HEK293 (cell line): ENCODE data around the gene MME.
A peak's percentile ranks its signal among the peaks of the same experiment; 100 is the strongest.
"Not testable (repeated sequence)": the region's sequence is repeated elsewhere in the genome, so short reads cannot be mapped to it uniquely, and the experiment has no call there.

Source experiments
- CTCF ChIA-PET: fragments of 350-600 bp; formaldehyde crosslinking; extraction: SDS; loops from one replicate; lab custom pipeline; 2021; ENCODE audit warnings: antibody characterized with exemption; lab: Yijun Ruan, JAX
- POLR2A ChIA-PET: fragments of 300-600 bp; formaldehyde crosslinking; extraction: SDS; loops from one replicate; lab custom pipeline; 2020; ENCODE audit warnings: antibody characterized with exemption, inconsistent platforms; lab: Yijun Ruan, JAX
- H3K27ac ChIP-seq: fragments of 200-500 bp; sonication (Bioruptor generic); 2 replicates; pipeline ENCODE4 v1.5.1; 2014; ENCODE audit warnings: low read depth, low read length, control low read depth, inconsistent platforms; ENCODE audit errors: extremely low read depth
- H3K36me3 ChIP-seq, 2 experiments: fragments of 200-500 bp in 1 of 2; sonication (Bioruptor generic) in 1 of 2; 1 replicate in 1 of 2; 2 replicates in 1 of 2; pipeline ENCODE4 v1.5.1; 2014 to 2017; ENCODE audit warnings: inconsistent platforms in 2 of 2, low read length in 2 of 2; ENCODE audit not compliant: control insufficient read depth in 2 of 2, insufficient read depth in 1 of 2
- H3K4me1 ChIP-seq: fragments of 200-500 bp; sonication (Bioruptor generic); 2 replicates; pipeline ENCODE4 v1.5.1; 2014; ENCODE audit warnings: mild to moderate bottlenecking, low read length, inconsistent platforms; ENCODE audit not compliant: control insufficient read depth, insufficient read depth
- H3K4me3 ChIP-seq: 2 replicates; pipeline ENCODE4 v1.5.1; 2011; ENCODE audit warnings: low read depth, mild to moderate bottlenecking, control low read depth, low read length, moderate library complexity
- H3K9me3 ChIP-seq: fragments of 200-500 bp; sonication (Bioruptor generic); 2 replicates; pipeline ENCODE4 v1.5.1; 2014; ENCODE audit warnings: low read depth, low read length, inconsistent platforms; ENCODE audit not compliant: control insufficient read depth, insufficient read depth
- KLF10 ChIP-seq: fragments of 450-650 bp; IDR thresholded peaks from 2 replicates; pipeline ENCODE4 v1.5.1; 2018; ENCODE audit warnings: missing biosample characterization, mild to moderate bottlenecking, missing genetic modification characterization
- MZF1 ChIP-seq: fragments of 450-650 bp; formaldehyde crosslinking; IDR thresholded peaks from 2 replicates; pipeline ENCODE4 v1.5.1; 2017; ENCODE audit warnings: missing biosample characterization, missing genetic modification characterization, borderline replicate concordance
- ZBTB21 ChIP-seq: fragments of 450-650 bp; formaldehyde crosslinking; IDR thresholded peaks from 2 replicates; pipeline ENCODE4 v1.5.1; 2017; ENCODE audit warnings: missing biosample characterization, missing genetic modification characterization
- ZBTB8A ChIP-seq: fragments of 450-650 bp; formaldehyde crosslinking; IDR thresholded peaks from 2 replicates; pipeline ENCODE4 v1.5.1; 2016; ENCODE audit warnings: missing biosample characterization, missing genetic modification characterization
- ZNF146 ChIP-seq: fragments of 450-650 bp; formaldehyde crosslinking; IDR thresholded peaks from 2 replicates; pipeline ENCODE4 v1.5.1; 2016; ENCODE audit warnings: missing biosample characterization, missing genetic modification characterization
- ZNF184 ChIP-seq: fragments of 450-650 bp; IDR thresholded peaks from 2 replicates; pipeline ENCODE4 v1.5.1; 2018; ENCODE audit warnings: missing biosample characterization, mild to moderate bottlenecking, missing genetic modification characterization
- ZNF19 ChIP-seq: fragments of 450-650 bp; formaldehyde crosslinking; IDR thresholded peaks from 2 replicates; pipeline ENCODE4; 2016; ENCODE audit warnings: missing biosample characterization, missing genetic modification characterization, low read depth
- ZNF202 ChIP-seq: fragments of 450-650 bp; formaldehyde crosslinking; IDR thresholded peaks from 2 replicates; pipeline ENCODE4 v1.5.1; 2016; ENCODE audit warnings: missing biosample characterization, missing genetic modification characterization, borderline replicate concordance
- ZNF335 ChIP-seq: fragments of 450-650 bp; formaldehyde crosslinking; conservative IDR thresholded peaks from 2 replicates; pipeline ENCODE4 v1.5.1; 2016; ENCODE audit warnings: missing biosample characterization, missing genetic modification characterization
- ZNF350 ChIP-seq: fragments of 450-650 bp; formaldehyde crosslinking; IDR thresholded peaks from 2 replicates; pipeline ENCODE4 v1.5.0; 2017; ENCODE audit warnings: missing biosample characterization, mild to moderate bottlenecking, missing genetic modification characterization
- ZNF37A ChIP-seq: fragments of 450-650 bp; IDR thresholded peaks from 2 replicates; pipeline ENCODE4 v1.5.1; 2018; ENCODE audit warnings: missing biosample characterization, missing genetic modification characterization
- ZNF391 ChIP-seq: fragments of 450-650 bp; formaldehyde crosslinking; IDR thresholded peaks from 2 replicates; pipeline ENCODE4 v1.5.1; 2016; ENCODE audit warnings: low read depth, missing biosample characterization, missing genetic modification characterization, borderline replicate concordance
- ZNF548 ChIP-seq: fragments of 450-650 bp; formaldehyde crosslinking; IDR thresholded peaks from 2 replicates; pipeline ENCODE4 v1.5.1; 2016; ENCODE audit warnings: missing biosample characterization, missing genetic modification characterization
- ZNF561 ChIP-seq: fragments of 450-650 bp; IDR thresholded peaks from 2 replicates; pipeline ENCODE4 v1.5.1; 2018; ENCODE audit warnings: missing biosample characterization, missing genetic modification characterization, borderline replicate concordance
- ZNF707 ChIP-seq: fragments of 450-650 bp; formaldehyde crosslinking; IDR thresholded peaks from 2 replicates; pipeline ENCODE4 v1.5.1; 2016; ENCODE audit warnings: missing biosample characterization, missing genetic modification characterization
- TF ChIP-seq, protein P1 (sequence below): fragments of 450-650 bp; formaldehyde crosslinking; IDR thresholded peaks from 2 replicates; pipeline ENCODE4 v1.5.1; 2017; ENCODE audit warnings: missing biosample characterization, missing genetic modification characterization
- TF ChIP-seq, protein P2 (sequence below): fragments of 450-650 bp; formaldehyde crosslinking; IDR thresholded peaks from 2 replicates; pipeline ENCODE4 v1.5.1; 2016; ENCODE audit warnings: missing biosample characterization, missing genetic modification characterization
- TF ChIP-seq, protein P3 (sequence below): fragments of 450-650 bp; formaldehyde crosslinking; conservative IDR thresholded peaks from 2 replicates; pipeline ENCODE4 v1.5.1; 2016; ENCODE audit warnings: low read depth, missing biosample characterization, missing genetic modification characterization
- TF ChIP-seq, protein P4 (sequence below): fragments of 450-650 bp; IDR thresholded peaks from 2 replicates; pipeline ENCODE4 v1.5.1; 2018; ENCODE audit warnings: missing biosample characterization, missing genetic modification characterization

The MME gene

DNA sequence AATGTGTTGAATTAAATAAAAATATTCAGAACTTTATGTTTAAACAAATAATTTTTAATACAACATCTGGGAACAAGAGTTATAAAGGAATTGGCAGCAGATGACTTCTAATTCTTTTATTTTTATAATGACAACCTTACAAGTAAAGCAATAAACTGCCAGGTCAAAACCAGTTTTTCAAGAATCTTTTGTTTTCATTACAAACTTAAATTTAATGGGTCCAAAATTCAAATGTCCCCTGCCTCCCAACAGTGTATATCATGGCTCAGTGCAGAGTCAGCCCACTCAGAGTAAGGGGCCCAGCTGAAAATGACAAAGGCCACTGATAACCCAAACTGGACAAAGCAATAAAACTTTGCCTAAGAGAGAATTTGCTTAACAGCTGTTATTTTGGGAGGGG is 131.8 kb downstream of the MME start:
- H3K27ac ChIP-seq = no peak overlapping the region
- no peaks in the 10 kb centered on the region for H3K4me1 ChIP-seq
- H3K4me3 ChIP-seq = no peak overlapping the region
- ChIA-PET POLR2A (no interaction called here), CTCF (no interaction called here)
- no peaks in the 10 kb centered on the region for H3K9me3 ChIP-seq
- TF ChIP-seq ZNF19 (tag by site-specific recombination) = no peak
- TF ChIP-seq, protein P1, sequence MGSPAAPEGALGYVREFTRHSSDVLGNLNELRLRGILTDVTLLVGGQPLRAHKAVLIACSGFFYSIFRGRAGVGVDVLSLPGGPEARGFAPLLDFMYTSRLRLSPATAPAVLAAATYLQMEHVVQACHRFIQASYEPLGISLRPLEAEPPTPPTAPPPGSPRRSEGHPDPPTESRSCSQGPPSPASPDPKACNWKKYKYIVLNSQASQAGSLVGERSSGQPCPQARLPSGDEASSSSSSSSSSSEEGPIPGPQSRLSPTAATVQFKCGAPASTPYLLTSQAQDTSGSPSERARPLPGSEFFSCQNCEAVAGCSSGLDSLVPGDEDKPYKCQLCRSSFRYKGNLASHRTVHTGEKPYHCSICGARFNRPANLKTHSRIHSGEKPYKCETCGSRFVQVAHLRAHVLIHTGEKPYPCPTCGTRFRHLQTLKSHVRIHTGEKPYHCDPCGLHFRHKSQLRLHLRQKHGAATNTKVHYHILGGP (tag by site-specific recombination) = no peak
- no peak for TF ChIP-seq MZF1 (tag by site-specific recombination)
- no peak for TF ChIP-seq ZBTB21
- no peak for TF ChIP-seq ZNF561
- TF ChIP-seq, protein P2, sequence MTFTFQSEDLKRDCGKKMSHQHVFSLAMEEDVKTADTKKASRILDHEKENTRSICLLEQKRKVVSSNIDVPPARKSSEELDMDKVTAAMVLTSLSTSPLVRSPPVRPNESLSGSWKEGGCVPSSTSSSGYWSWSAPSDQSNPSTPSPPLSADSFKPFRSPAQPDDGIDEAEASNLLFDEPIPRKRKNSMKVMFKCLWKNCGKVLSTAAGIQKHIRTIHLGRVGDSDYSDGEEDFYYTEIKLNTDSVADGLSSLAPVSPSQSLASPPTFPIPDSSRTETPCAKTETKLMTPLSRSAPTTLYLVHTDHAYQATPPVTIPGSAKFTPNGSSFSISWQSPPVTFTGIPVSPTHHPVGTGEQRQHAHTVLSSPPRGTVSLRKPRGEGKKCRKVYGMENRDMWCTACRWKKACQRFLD (tag by site-specific recombination) = no peak
- TF ChIP-seq ZNF184 = no peak
- TF ChIP-seq ZNF548 (tag by site-specific recombination) = no peak
- TF ChIP-seq ZNF350 (tag by site-specific recombination) = no peak
- TF ChIP-seq, protein P3, sequence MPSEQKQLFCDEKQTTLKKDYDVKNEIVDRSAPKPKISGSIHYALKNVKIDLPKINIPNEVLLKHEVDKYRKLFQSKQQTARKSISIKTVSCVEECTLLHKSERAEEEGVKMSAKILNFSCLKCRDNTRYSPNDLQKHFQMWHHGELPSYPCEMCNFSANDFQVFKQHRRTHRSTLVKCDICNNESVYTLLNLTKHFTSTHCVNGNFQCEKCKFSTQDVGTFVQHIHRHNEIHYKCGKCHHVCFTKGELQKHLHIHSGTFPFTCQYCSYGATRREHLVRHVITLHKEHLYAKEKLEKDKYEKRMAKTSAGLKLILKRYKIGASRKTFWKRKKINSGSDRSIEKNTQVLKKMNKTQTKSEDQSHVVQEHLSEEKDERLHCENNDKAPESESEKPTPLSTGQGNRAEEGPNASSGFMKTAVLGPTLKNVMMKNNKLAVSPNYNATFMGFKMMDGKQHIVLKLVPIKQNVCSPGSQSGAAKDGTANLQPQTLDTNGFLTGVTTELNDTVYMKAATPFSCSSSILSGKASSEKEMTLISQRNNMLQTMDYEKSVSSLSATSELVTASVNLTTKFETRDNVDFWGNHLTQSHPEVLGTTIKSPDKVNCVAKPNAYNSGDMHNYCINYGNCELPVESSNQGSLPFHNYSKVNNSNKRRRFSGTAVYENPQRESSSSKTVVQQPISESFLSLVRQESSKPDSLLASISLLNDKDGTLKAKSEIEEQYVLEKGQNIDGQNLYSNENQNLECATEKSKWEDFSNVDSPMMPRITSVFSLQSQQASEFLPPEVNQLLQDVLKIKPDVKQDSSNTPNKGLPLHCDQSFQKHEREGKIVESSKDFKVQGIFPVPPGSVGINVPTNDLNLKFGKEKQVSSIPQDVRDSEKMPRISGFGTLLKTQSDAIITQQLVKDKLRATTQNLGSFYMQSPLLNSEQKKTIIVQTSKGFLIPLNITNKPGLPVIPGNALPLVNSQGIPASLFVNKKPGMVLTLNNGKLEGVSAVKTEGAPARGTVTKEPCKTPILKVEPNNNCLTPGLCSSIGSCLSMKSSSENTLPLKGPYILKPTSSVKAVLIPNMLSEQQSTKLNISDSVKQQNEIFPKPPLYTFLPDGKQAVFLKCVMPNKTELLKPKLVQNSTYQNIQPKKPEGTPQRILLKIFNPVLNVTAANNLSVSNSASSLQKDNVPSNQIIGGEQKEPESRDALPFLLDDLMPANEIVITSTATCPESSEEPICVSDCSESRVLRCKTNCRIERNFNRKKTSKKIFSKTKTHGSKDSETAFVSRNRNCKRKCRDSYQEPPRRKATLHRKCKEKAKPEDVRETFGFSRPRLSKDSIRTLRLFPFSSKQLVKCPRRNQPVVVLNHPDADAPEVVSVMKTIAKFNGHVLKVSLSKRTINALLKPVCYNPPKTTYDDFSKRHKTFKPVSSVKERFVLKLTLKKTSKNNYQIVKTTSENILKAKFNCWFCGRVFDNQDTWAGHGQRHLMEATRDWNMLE = no peak
- TF ChIP-seq ZBTB8A (tag by site-specific recombination) = no peak
- TF ChIP-seq ZNF37A (tag by site-specific recombination) = no peak
- TF ChIP-seq, protein P4, sequence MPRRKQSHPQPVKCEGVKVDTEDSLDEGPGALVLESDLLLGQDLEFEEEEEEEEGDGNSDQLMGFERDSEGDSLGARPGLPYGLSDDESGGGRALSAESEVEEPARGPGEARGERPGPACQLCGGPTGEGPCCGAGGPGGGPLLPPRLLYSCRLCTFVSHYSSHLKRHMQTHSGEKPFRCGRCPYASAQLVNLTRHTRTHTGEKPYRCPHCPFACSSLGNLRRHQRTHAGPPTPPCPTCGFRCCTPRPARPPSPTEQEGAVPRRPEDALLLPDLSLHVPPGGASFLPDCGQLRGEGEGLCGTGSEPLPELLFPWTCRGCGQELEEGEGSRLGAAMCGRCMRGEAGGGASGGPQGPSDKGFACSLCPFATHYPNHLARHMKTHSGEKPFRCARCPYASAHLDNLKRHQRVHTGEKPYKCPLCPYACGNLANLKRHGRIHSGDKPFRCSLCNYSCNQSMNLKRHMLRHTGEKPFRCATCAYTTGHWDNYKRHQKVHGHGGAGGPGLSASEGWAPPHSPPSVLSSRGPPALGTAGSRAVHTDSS = no peak
- TF ChIP-seq ZNF202 (tag by site-specific recombination) = no peak
- TF ChIP-seq KLF10 (tag by site-specific recombination) = no peak
- no peak for TF ChIP-seq ZNF707 (tag by site-specific recombination)
- no peak for TF ChIP-seq ZNF335 (tag by site-specific recombination)
- TF ChIP-seq ZNF391 (tag by site-specific recombination) = no peak
- no peaks in the 10 kb centered on the region for H3K36me3 ChIP-seq

DNA sequence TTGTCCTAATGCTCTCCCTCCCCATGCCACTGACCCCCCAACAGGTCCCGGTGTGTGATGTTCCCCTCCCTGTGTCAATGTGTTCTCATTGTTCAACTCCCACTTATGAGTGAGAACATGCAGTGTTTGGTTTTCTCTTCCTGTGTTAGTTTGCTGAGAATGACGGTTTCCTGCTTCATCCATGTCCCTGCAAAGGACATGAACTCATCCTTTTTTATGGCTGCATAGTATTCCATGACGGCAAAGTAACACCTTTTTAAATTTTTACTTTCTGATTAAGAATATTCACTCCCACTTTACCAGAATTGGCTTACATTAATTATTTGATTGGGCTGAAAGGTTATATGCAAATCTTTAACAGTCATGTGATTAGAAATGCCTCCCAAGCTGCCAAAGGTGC is 135.9 kb downstream of the MME start:
- H3K4me1 ChIP-seq, H3K4me3 ChIP-seq, POLR2A ChIA-PET, H3K36me3 ChIP-seq, CTCF ChIA-PET, H3K9me3 ChIP-seq, H3K27ac ChIP-seq: not testable (repeated sequence)
- TF ChIP-seq ZNF146 (tag by site-specific recombination) = peak; percentile 76
